GM18502 (cell line): ENCODE data around the gene WDR4.
"Not testable (repeated sequence)": the region's sequence is repeated elsewhere in the genome, so short reads cannot be mapped to it uniquely, and the experiment has no call there.

Experiments
- ATAC-seq: cut with Tn5 transposase; IDR thresholded peaks from one replicate; pipeline ENCODE4 v1.9.1; 2021; ENCODE audit warnings: mild to moderate bottlenecking; ENCODE audit not compliant: unreplicated experiment, poor library complexity

Gene WDR4

DNA sequence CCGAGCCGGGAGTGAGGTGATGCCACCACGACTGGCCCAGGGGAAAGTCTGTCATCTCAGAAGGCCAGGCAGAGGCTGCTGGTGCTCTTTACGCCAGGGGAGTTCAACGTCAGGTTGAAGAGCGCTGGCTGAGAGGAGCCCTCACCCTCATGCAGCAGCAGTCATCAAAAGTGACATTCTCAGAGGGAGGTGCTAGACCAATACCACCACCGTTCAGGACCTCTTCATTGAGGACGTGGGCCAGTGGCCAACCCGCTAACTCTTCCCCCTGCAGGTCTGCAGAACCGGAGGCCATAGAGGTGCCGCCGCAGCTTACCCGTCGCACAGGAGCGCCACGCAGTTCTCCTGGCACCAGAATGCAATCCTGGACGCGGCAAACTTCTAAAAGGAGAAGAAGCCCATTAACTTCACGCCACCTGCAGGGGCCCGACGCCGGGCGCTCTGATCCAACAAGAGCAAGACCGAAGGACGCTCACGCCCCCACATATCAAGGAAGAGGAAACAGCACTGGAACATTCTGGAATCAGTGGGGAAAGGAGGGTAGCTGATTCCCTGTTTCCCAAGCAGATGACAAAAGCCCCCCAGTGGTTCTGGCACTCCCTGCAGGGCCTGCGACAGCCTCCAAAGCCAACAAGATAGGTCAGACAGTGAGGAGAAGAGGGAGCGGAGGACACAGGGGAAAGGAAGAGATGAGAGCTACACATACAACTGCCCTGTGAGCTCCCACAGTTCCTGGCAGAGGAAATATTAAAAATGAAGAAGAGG, 24.9 kb downstream of the WDR4 start:
- no peak for ATAC-seq

DNA sequence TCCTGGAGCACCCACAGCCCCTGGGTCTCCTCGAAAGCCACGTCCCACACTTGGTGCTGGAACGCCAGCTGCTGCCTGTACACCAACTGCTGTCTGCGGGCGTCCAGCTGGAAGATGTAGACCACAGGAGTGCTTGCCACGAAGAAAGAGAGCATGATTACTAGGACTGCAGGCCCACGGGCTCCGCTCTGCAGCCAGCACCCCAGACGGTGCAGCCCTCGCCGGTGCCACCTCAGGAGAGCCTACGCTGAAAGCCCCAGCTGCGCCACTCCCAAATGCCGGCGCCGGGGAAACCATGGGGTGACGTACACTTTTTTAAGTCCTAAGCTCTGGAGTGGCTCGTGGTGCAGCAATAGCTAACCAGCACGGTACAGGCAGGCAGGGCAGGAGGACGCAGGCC, 25.7 kb downstream of the WDR4 start:
- ATAC-seq: no peak

DNA sequence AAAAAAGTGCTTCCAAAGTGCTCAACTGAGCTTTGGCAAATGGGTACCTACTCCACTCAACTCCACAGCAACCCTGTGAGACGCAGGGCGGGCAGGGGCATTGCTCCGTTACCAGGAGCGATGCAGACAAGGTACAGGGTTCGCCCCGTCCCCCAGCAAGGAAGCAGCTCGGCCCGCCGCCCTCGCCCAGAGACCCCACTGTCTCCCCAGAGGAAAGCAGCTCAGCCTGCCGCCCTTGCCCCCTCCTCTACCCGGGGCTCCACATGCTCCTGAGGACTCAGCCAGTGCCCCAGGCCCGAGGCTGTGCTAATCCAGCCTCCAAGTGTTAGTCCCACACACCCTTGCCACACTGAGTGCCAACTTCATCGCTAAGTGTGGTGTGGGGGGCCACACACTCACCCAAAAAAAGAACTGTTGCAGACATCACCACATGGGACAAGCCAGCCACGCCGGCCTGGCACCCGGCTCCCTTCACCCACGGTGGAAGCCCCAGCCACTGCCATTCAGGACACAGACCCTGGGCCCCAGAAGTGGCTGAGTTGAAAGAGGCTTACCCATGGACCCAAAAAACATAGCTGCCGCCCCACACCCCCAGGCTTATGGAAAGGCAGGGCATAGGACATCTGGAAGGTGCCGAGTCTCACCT, 26.3 kb downstream of the WDR4 start:
- ATAC-seq: no peak

GRCh38 chr21:42851812-42852665, 27.3 kb downstream of the WDR4 start:
- ATAC-seq: no peak

GRCh38 chr21:42850866-42851391, 28.4 kb downstream of the WDR4 start:
- ATAC-seq: no peak

GRCh38 chr21:42850463-42850862, 28.9 kb downstream of the WDR4 start:
- ATAC-seq: no peak

GRCh38 chr21:42849759-42850412, 29.5 kb downstream of the WDR4 start:
- ATAC-seq: no peak

GRCh38 chr21:42848932-42849758, 30.2 kb downstream of the WDR4 start:
- no peak for ATAC-seq

DNA sequence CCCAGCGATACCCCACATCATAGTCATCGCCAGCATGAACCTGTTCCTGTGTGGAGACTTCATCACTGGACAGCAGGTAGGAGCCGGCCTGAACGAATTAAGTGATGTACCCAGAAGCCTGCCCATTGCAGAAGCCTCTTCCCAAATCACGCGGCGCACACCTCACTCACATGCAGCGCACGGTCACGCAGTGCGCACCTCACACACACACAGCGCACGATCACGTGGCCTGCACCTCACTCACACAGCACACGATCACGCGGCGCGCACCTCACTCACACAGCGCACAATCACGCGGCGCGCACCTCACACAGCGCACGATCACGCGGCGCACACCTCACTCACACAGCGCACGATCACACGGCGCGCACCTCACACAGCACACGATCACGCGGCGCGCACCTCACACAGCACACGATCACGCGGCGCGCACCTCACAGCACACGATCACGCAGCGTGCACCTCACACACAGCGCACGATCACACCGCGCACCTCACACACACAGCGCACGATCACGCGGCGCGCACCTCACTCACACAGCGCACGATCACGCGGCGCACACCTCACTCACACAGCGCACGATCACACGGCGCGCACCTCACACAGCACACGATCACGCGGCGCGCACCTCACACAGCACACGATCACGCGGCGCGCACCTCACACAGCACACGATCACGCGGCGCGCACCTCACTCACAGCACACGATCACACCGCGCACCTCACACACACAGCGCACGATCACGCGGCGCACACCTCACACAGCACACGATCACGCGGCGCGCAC, 31.0 kb downstream of the WDR4 start:
- not testable (repeated sequence) for ATAC-seq

DNA sequence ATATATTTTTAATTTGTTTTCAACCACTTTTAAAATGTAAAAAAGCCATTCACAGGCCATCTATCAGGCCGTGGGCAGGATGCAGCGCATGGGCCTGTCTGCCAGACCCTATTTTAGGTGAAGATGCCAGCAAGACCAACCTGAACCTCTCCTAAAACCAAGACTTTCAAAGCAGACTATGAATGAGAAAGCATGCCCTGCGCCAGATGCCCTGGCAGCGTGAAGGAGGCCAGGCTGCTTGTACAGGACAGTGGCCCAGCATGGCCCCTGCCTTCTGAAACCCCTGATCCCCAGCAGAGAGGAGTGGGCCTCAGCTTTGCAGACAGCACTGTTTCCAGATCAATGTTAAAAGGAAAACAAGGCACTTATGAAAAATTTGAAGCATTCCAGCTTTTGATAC, 31.6 kb downstream of the WDR4 start:
- no peak for ATAC-seq

DNA sequence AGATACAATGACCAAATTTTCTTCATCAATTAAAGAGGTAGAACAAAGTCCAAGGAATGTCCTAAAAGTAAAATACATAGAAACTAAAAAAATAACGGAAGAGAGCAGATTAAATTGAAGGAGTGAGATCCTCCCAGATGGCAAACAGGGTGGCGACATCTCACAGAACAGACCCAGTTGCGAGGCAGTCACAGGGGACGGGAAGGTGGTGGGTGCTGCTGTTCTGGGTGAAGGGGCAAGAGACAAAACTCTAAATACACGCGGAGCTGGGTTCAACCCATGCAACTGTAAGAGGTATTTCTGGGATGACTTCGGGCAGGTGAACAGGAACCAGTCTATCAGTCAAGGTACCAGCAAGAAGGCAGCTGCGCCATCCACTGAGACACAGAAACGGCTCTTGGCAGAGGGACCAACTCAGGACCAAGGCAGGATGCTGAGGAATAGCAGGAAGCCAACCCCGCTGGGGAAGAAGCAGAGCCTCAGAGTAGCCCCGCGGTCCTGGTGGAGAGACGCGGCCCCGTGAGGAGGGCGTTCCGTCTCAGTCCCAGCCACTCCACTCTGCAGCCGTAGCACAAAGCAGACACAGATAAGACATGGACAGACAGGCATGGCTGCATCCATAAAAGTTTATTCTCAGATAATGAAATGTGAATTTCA, 32.2 kb downstream of the WDR4 start:
- ATAC-seq: no peak

GRCh38 chr21:42846221-42846620, 33.1 kb downstream of the WDR4 start:
- no peak for ATAC-seq

DNA sequence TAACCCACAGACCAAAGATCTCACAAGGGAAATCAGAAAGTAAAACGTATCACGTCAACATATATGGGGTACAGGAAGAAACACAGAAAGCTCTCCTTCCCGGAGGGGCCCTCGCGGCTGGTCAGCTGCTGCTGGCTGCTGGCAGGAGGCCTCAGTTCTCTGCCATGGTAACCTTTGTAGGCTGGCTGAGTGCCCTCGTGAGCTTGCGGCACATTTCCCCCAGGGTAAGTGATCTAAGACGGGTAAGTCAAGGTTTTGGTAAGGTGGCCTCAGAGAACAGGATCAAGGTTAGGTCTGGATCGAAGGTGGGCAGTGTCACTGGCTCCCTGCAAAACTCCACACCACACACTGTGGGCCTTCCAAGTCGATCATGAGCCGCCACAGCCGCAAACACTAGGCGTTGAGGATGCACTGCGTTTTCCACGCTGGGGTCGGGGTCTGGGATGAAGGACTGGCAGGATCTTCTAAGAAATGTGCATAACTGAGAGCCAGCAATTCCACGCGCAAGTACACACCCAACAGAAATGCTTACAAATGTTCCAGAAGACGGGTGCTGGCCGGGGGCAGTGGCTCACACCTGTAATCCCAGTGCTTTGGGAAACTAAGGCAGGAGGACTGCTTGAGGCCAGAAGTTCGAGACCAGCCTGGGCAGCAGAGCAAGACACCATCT, 33.9 kb downstream of the WDR4 start:
- no peak for ATAC-seq

GRCh38 chr21:42844411-42845113, 34.8 kb downstream of the WDR4 start:
- no peak for ATAC-seq

- no peak for ATAC-seq
Observed at GRCh38 chr21:42843056-42843455, 36.3 kb downstream of the WDR4 start.

- ATAC-seq: not testable (repeated sequence)
Observed at GRCh38 chr21:42841916-42842655, 37.3 kb downstream of the WDR4 start.
